Neural progenitor cell (in vitro differentiated cells): Measurements from ENCODE around the gene ARHGAP5.
"Not testable (repeated sequence)": the region's sequence is repeated elsewhere in the genome, so short reads cannot be mapped to it uniquely, and the experiment has no call there.

Experiments used
- CTCF ChIP-seq: fragments of 200-600 bp; sonication (generic); IDR thresholded peaks from 2 replicates; pipeline ENCODE4 v1.5.1; 2017; ENCODE audit warnings: antibody characterized with exemption, mild to moderate bottlenecking
- EZH2 ChIP-seq: fragments of 200-600 bp; sonication (generic); IDR thresholded peaks from 2 replicates; pipeline ENCODE4 v1.6.1; 2017; ENCODE audit warnings: antibody characterized with exemption, mild to moderate bottlenecking, moderate library complexity
- EZH2phosphoT487 ChIP-seq: fragments of 200-600 bp; sonication (generic); IDR thresholded peaks from 2 replicates; pipeline ENCODE4 v1.6.1; 2017; ENCODE audit warnings: antibody characterized with exemption

- TF ChIP-seq CTCF, EZH2, EZH2phosphoT487: not testable (repeated sequence)
Observed at GRCh38 chr14:32127731-32128654, 50.9 kb downstream of the ARHGAP5 start.
